ENCODE results near the gene GNAZ.

- no peak for TF ChIP-seq POLR2A (IDR thresholded peaks at IDR 0.05; ENCODE audit: low read depth, low read length)
- TF ChIP-seq POLR2AphosphoS5 (IDR thresholded peaks at IDR 0.05; ENCODE audit: low read depth, low read length): no peak
- no peak for TF ChIP-seq TAF1 (IDR thresholded peaks at IDR 0.05; ENCODE audit: low read depth, low read length)
- TF ChIP-seq POU2F2 (IDR thresholded peaks at IDR 0.05; ENCODE audit: low read depth, low read length): no peak
- no peak for TF ChIP-seq PAX5 (IDR thresholded peaks at IDR 0.05; ENCODE audit: insufficient read depth, low read length, severe bottlenecking)
Observed at GRCh38 chr22:23152238-23153114, 82.2 kb downstream of the GNAZ start.

Measured in GM12891 (cell line).